Endothelial cell of umbilical vein (primary cell): ENCODE data around the gene CAPS. TPM values are rescaled to one million over a fixed set of nuclear protein-coding genes. Genes with fewer than 3 reads are reported as not detected.

Source experiments
- BruUV-seq: library from RNA; stranded (reverse); fragments of 400-500 nt; replicated peaks from 2 replicates; lab custom pipeline; 2021; lab: Mats Ljungman, UMichigan
- CTCF ChIA-PET: fragments of 300-600, 350-600 bp; sonication (Branson Sonifier 250); formaldehyde crosslinking; loops from one replicate; lab custom pipeline; 2021; ENCODE audit warnings: antibody characterized with exemption, inconsistent platforms; lab: Charles Lee
- POLR2A ChIA-PET: fragments of 300-600, 350-600 bp; sonication (Branson Sonifier 250); formaldehyde crosslinking; loops from one replicate; lab custom pipeline; 2021; ENCODE audit warnings: antibody characterized with exemption, inconsistent platforms; lab: Charles Lee
- DNase-seq: peaks from one replicate; pipeline ENCODE4 v3.0.0-alpha.2; 2011; ENCODE audit warnings: low read depth, low spot score
- FAIRE-seq: peaks from 2 replicates; lab custom pipeline; 2011; peaks lifted over from hg19 to GRCh38; lab: Jason Lieb, UNC
- H2AFZ ChIP-seq: 2 replicates; pipeline ENCODE4 v1.6.0; 2012; ENCODE audit warnings: low read depth, low read length, control low read depth, inconsistent platforms
- H3K27ac ChIP-seq: 2 replicates; pipeline ENCODE4 v1.5.1; 2011; ENCODE audit warnings: low read depth, mild to moderate bottlenecking, control low read depth, low read length, moderate library complexity; ENCODE audit not compliant: insufficient read depth
- H3K27me3 ChIP-seq, 2 experiments: 2 replicates each; pipeline versions ENCODE4 v1.6.0 to v1.6.1; 2011; ENCODE audit warnings: low read length in 2 of 2, mixed read lengths in 1 of 2; ENCODE audit not compliant: control insufficient read depth in 2 of 2, insufficient read depth in 2 of 2
- H3K36me3 ChIP-seq, 2 experiments: 2 replicates in 1 of 2; 3 replicates in 1 of 2; pipeline ENCODE4 v1.5.1; 2011; ENCODE audit warnings: low read length in 2 of 2, mild to moderate bottlenecking in 1 of 2, moderate library complexity in 1 of 2; ENCODE audit not compliant: control insufficient read depth in 2 of 2, insufficient read depth in 2 of 2; ENCODE audit errors: extremely low read depth in 1 of 2
- H3K4me1 ChIP-seq: 3 replicates; pipeline ENCODE4 v1.5.1; 2011; ENCODE audit warnings: mild to moderate bottlenecking, low read length; ENCODE audit not compliant: control insufficient read depth, insufficient read depth; ENCODE audit errors: extremely low read depth
- H3K4me2 ChIP-seq: 2 replicates; pipeline ENCODE4 v1.6.1; 2011; ENCODE audit warnings: low read length, control low read depth, mixed read lengths; ENCODE audit not compliant: insufficient read depth
- H3K4me3 ChIP-seq, 3 experiments: fragments of 200-600 bp in 1 of 3; sonication (generic), shearing (Covaris generic) in 1 of 3; replicated peaks in 1 of 3; 2 replicates each; pipeline ENCODE4 v1.5.1; 2011 to 2016; ENCODE audit warnings: control low read depth in 3 of 3, low read length in 3 of 3, mild to moderate bottlenecking in 2 of 3, inconsistent platforms in 1 of 3, low read depth in 1 of 3, moderate library complexity in 1 of 3; ENCODE audit not compliant: insufficient read depth in 1 of 3
- H3K79me2 ChIP-seq: 2 replicates; pipeline ENCODE4 v1.6.0; 2012; ENCODE audit warnings: low read length, inconsistent platforms; ENCODE audit not compliant: control insufficient read depth, insufficient read depth
- H3K9ac ChIP-seq: replicated peaks from 2 replicates; pipeline ENCODE3; 2011; ENCODE audit warnings: low read length, control low read depth; ENCODE audit not compliant: insufficient read depth; ENCODE audit errors: extremely low read depth
- H3K9me1 ChIP-seq: replicated peaks from 3 replicates; pipeline ENCODE4 v1.6.0; 2011; ENCODE audit warnings: mild to moderate bottlenecking, low read length; ENCODE audit not compliant: control insufficient read depth, insufficient read depth; ENCODE audit errors: extremely low read depth
- H3K9me3 ChIP-seq: replicated peaks from 2 replicates; pipeline ENCODE4 v1.5.1; 2012; ENCODE audit warnings: low read length, inconsistent platforms; ENCODE audit not compliant: control insufficient read depth, insufficient read depth
- H4K20me1 ChIP-seq: replicated peaks from 2 replicates; pipeline ENCODE3; 2011; ENCODE audit warnings: mild to moderate bottlenecking, low read length; ENCODE audit not compliant: control insufficient read depth, insufficient read depth; ENCODE audit errors: extremely low read depth
- GATA2 ChIP-seq: IDR thresholded peaks from 2 replicates; pipeline ENCODE4 v1.7.0; 2011; ENCODE audit warnings: low read depth, mild to moderate bottlenecking, moderate library complexity, mixed read lengths, low read length; ENCODE audit not compliant: insufficient read length, insufficient read depth
- JUN ChIP-seq: IDR thresholded peaks from 2 replicates; pipeline ENCODE4 v1.6.1; 2011; ENCODE audit warnings: borderline replicate concordance, low read depth; ENCODE audit not compliant: insufficient read length, insufficient read depth
- MYC ChIP-seq: IDR thresholded peaks from one replicate; pipeline ENCODE4 v1.6.1; 2011; ENCODE audit warnings: mild to moderate bottlenecking, low read depth, low read length
- POLR2A ChIP-seq: IDR thresholded peaks from 2 replicates; pipeline ENCODE4 v1.6.1; 2012; ENCODE audit warnings: low read depth, mild to moderate bottlenecking, control low read depth, low read length
- dilution Hi-C: fragments of 300-500 bp; cut with MboI; formaldehyde crosslinking; loops from one replicate; pipeline ENCODE4 v1.15.0; 2019; ENCODE audit warnings: low sequenced_read_pairs; ENCODE audit not compliant: extremely low pct_ligation_motif_present
- intact Hi-C: fragments of 100-400 bp; cut with micrococcal nuclease; formaldehyde crosslinking; loops from one replicate; pipeline ENCODE4 v1.10.0; 2022
- polyA plus RNA-seq, 4 experiments: library from polyadenylated mRNA; depleted of rRNA in 3 of 4; stranded (reverse) in 3 of 4; unstranded in 1 of 4; fragments of >200 nt; gene quantifications; 2 replicates each; pipeline versions ENCODE4 v1.2.1 to v1.2.3, GENCODE V29; 2011 to 2012; ENCODE audit warnings: missing spikeins in 1 of 4
- total RNA-seq: library from RNA; stranded (reverse); gene quantifications from 2 replicates; pipeline ENCODE4 v1.2.3, GENCODE V29; 2021

CAPS gene
- total and polyA plus RNA-seq, 2 donors (not counting 3 experiments of a cell fraction or from before 2014, with no cell fraction given): 6.9 to 8.9 TPM

DNA sequence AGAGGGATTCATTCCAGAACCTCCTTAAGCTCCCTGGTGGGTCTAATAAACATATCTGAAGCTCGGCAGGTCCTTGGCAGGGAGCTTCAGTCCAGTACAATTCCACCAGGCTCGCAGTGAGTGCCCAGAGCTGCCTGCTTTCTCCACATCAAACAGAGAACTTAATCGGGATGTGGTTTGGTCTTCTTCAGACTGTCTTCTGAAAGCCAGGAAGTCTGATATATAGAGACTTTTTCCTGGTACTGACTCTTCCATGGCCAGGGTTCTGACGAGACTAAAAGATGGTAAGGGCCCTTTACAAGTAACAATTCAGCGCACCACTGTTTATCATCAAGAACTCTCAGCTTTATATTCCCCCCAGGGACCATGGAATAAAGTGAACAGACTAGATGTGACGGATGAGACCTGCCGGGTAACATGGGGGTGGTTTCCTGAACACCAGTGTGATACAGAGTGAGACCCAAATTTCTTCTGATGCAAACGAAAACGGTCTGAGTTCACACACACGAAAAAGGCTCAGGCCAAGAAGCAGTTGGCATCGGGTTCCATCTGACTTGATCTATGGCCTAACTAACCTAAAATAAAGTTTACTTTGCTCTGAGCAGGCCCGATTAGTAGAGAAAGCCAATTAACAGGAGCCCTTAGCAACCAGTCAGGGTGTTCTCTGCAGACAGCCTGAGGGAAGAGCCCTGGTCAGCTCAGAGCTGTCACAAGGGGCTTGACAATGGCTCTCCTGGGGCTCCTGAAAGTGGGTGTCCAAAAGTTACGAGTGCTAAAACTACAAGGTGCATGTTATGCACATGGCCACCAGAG, 34.9 kb downstream of the CAPS start:
- peaks cover 29% of the 10 kb centered on the region for H3K4me1 ChIP-seq
- POLR2A ChIA-PET: no interaction called here

DNA sequence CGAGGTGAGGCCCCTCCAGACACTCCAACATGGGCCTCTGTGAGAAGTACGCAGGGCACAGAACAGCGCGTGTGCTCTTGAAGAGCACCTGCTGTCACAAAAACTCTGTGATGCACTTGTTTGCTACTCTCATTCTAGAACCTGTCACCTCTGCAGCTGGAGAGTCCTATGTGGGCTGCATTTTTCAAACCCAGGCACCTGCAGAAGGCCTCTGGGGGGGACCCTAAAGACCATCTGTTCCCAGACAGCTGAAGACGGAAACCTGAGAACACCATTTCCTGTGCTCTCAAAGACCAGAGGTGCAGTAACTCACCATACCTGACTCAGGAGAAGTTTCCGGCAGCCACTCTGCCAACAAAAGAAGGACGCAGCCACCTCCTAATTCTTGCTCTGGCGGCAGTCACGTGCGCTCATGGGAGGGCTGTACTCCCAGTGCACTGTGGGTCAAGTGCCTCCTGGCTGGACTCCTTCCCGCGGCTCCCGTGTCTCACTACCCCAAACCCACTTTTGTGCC, 35.8 kb downstream of the CAPS start:
- POLR2A ChIA-PET: no interaction called here
- Histone ChIP-seq H3K9ac (no peak overlapping the region), H2AFZ (no peak overlapping the region), H3K27me3 (no peaks in the 10 kb centered on the region), H3K36me3 (peaks cover 0 to 10% of the 10 kb centered on the region in 2 experiments), H3K9me1 (no peaks in the 10 kb centered on the region), H3K4me2 (no peak overlapping the region), H3K27ac (no peak overlapping the region), H4K20me1 (no peaks in the 10 kb centered on the region), H3K4me1 (peaks cover 37% of the 10 kb centered on the region), H3K79me2 (peaks cover 65% of the 10 kb centered on the region), H3K4me3 (no peak overlapping the region), H3K9me3 (no peaks in the 10 kb centered on the region)
- no peak for TF ChIP-seq POLR2A
- intact Hi-C loops: no loop called here
- CTCF ChIA-PET: interaction anchor here (7.2 kb wide), 1 partner anchor 18 kb away, joined by 46 read pairs; no protein-coding TSS in a partner anchor
- FAIRE-seq (no peak), DNase-seq (no peak)
- dilution Hi-C loops: no loop called here
- no TSS peak for BruUV-seq

More for the DNA sequence above, 34.9 kb downstream of the CAPS start:
- Histone ChIP-seq H4K20me1 (no peaks in the 10 kb centered on the region), H3K27ac (no peak overlapping the region), H3K27me3 (no peaks in the 10 kb centered on the region), H3K79me2 (peaks cover 57% of the 10 kb centered on the region), H2AFZ (no peak overlapping the region), H3K9me1 (no peaks in the 10 kb centered on the region), H3K36me3 (peaks cover 0 to 10% of the 10 kb centered on the region in 2 experiments), H3K4me2 (no peak overlapping the region), H3K9ac (no peak overlapping the region), H3K9me3 (no peaks in the 10 kb centered on the region), H3K4me3 (no peak overlapping the region)
- intact Hi-C loops (no loop called here), dilution Hi-C loops (no loop called here)
- CTCF ChIA-PET: interaction anchor here (1.0 to 7.2 kb wide), 2 partner anchors 19 to 74 kb away, joined by 3 to 46 read pairs; no protein-coding TSS in a partner anchor
- no TSS peak for BruUV-seq
- TF ChIP-seq MYC (no peak), JUN (no peak), GATA2 (no peak)
- no peak for DNase-seq
- no peak for FAIRE-seq
